Osteoblast (primary cell): ENCODE results near the gene RBM24. TPM values are rescaled to one million over a fixed set of nuclear protein-coding genes. Genes with fewer than 3 reads are reported as not detected.

Experiments used
- DNase-seq: peaks from one replicate; pipeline ENCODE4 v3.0.0; 2011; ENCODE audit warnings: low spot score, mixed read lengths; ENCODE audit not compliant: insufficient read length; ENCODE audit errors: missing footprints
- H2AFZ ChIP-seq: 2 replicates; pipeline ENCODE4 v1.6.0; 2011; ENCODE audit warnings: mild to moderate bottlenecking, low read length
- H3K27ac ChIP-seq: 2 replicates; pipeline ENCODE4 v1.5.1; 2011; ENCODE audit warnings: mild to moderate bottlenecking, low read depth, low read length, moderate library complexity
- H3K27me3 ChIP-seq: 2 replicates; pipeline ENCODE4 v1.6.0; 2012; ENCODE audit warnings: mild to moderate bottlenecking, control low read depth, inconsistent platforms, low read length, moderate library complexity; ENCODE audit not compliant: insufficient read depth
- H3K36me3 ChIP-seq: 2 replicates; pipeline ENCODE4 v1.5.1; 2011; ENCODE audit warnings: mild to moderate bottlenecking, low read length, control low read depth, moderate library complexity; ENCODE audit not compliant: insufficient read depth
- H3K4me1 ChIP-seq: 2 replicates; pipeline ENCODE4 v1.5.1; 2011; ENCODE audit warnings: mild to moderate bottlenecking, low read length, control low read depth, moderate library complexity; ENCODE audit not compliant: insufficient read depth
- H3K4me2 ChIP-seq: 2 replicates; pipeline ENCODE4 v1.6.0; 2011; ENCODE audit warnings: mild to moderate bottlenecking, low read length; ENCODE audit not compliant: insufficient read depth
- H3K4me3 ChIP-seq: fragments of 200-600 bp; sonication (generic); 3 replicates; pipeline ENCODE4 v1.5.1; 2012; ENCODE audit warnings: mild to moderate bottlenecking, low read length, inconsistent platforms; ENCODE audit not compliant: insufficient read depth
- H3K79me2 ChIP-seq: 2 replicates; pipeline ENCODE4 v1.6.0; 2012; ENCODE audit warnings: mild to moderate bottlenecking, low read length, control low read depth, inconsistent platforms; ENCODE audit not compliant: insufficient read depth
- H3K9me3 ChIP-seq: 2 replicates; pipeline ENCODE4 v1.5.1; 2011; ENCODE audit warnings: low read depth, low read length, control low read depth
- H4K20me1 ChIP-seq: 2 replicates; pipeline ENCODE4 v1.6.0; 2012; ENCODE audit warnings: mild to moderate bottlenecking, low read length, control low read depth; ENCODE audit not compliant: insufficient read depth
- total RNA-seq: library from RNA; depleted of rRNA; stranded (reverse); fragments of >200 nt; gene quantifications from 2 replicates; pipeline ENCODE4 v1.2.3, GENCODE V29; 2012
- TF ChIP-seq, protein P1 (sequence below): IDR thresholded peaks from 2 replicates; pipeline ENCODE4 v1.5.1; 2011; ENCODE audit warnings: mild to moderate bottlenecking, low read depth, low read length, moderate library complexity; ENCODE audit errors: extremely low read depth

The RBM24 gene
- total RNA-seq, 1 donor: 1.4 TPM

GRCh38 chr6:17341891-17342290 lies 60.7 kb downstream of the RBM24 start:
- DNase-seq: no peak
- H3K4me2 ChIP-seq: no peak overlapping the region
- no peak overlapping the region for H2AFZ ChIP-seq
- no peak overlapping the region for H3K4me3 ChIP-seq
- H4K20me1 ChIP-seq: no peaks in the 10 kb centered on the region
- no peaks in the 10 kb centered on the region for H3K27me3 ChIP-seq
- H3K36me3 ChIP-seq: no peaks in the 10 kb centered on the region
- H3K27ac ChIP-seq: no peak overlapping the region
- no peaks in the 10 kb centered on the region for H3K4me1 ChIP-seq
- H3K9me3 ChIP-seq: no peaks in the 10 kb centered on the region
- TF ChIP-seq, protein P1, sequence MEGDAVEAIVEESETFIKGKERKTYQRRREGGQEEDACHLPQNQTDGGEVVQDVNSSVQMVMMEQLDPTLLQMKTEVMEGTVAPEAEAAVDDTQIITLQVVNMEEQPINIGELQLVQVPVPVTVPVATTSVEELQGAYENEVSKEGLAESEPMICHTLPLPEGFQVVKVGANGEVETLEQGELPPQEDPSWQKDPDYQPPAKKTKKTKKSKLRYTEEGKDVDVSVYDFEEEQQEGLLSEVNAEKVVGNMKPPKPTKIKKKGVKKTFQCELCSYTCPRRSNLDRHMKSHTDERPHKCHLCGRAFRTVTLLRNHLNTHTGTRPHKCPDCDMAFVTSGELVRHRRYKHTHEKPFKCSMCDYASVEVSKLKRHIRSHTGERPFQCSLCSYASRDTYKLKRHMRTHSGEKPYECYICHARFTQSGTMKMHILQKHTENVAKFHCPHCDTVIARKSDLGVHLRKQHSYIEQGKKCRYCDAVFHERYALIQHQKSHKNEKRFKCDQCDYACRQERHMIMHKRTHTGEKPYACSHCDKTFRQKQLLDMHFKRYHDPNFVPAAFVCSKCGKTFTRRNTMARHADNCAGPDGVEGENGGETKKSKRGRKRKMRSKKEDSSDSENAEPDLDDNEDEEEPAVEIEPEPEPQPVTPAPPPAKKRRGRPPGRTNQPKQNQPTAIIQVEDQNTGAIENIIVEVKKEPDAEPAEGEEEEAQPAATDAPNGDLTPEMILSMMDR: no peak
- no peaks in the 10 kb centered on the region for H3K79me2 ChIP-seq

GRCh38 chr6:17343215-17343614 lies 62.1 kb downstream of the RBM24 start:
- H3K4me2 ChIP-seq: no peak overlapping the region
- H3K4me3 ChIP-seq: no peak overlapping the region
- no peak for DNase-seq
- no peak overlapping the region for H2AFZ ChIP-seq
- H4K20me1 ChIP-seq: no peaks in the 10 kb centered on the region
- no peaks in the 10 kb centered on the region for H3K27me3 ChIP-seq
- no peak overlapping the region for H3K27ac ChIP-seq
- TF ChIP-seq, protein P1: no peak
- no peaks in the 10 kb centered on the region for H3K36me3 ChIP-seq
- no peaks in the 10 kb centered on the region for H3K4me1 ChIP-seq
- H3K9me3 ChIP-seq: no peaks in the 10 kb centered on the region
- H3K79me2 ChIP-seq: no peaks in the 10 kb centered on the region

Other genes with a start within 250 kb of the RBM24 start
- not detected in 2 replicates for gene STMND1, start 179.3 kb upstream of the RBM24 start, total RNA-seq
- gene CAP2, start 112.2 kb downstream of the RBM24 start, total RNA-seq: 10.0 and 12.3 TPM in 2 replicates